ENCODE results near the gene PIP5K1B. TPM values are rescaled to one million over a fixed set of nuclear protein-coding genes. Genes with fewer than 3 reads are reported as not detected.

Gene PIP5K1B
- total and polyA plus RNA-seq, 2 of the 13 experiments (the other 11 are each of a cell fraction or from before 2014, with no cell fraction given): 15.8 to 17.5 TPM

- no peak for TF ChIP-seq ZNF530 (CRISPR knock-in tag; IDR thresholded peaks at IDR 0.05; ENCODE audit: low read depth)
- TF ChIP-seq KLF15 (CRISPR knock-in tag; IDR thresholded peaks at IDR 0.05; ENCODE audit: borderline replicate concordance): 0 out of 2 replicates have a peak, but pooled peaks have one; percentile 54
- TF ChIP-seq ZNF557 (CRISPR knock-in tag; IDR thresholded peaks at IDR 0.05): no peak
- no peak for TF ChIP-seq ZNF841 (CRISPR knock-in tag; IDR thresholded peaks at IDR 0.05; ENCODE audit: borderline replicate concordance)
- TF ChIP-seq FOXP4 (CRISPR knock-in tag; IDR thresholded peaks at IDR 0.05): no peak
- TF ChIP-seq HNF1A (IDR thresholded peaks at IDR 0.05; ENCODE audit: low read depth): no peak
- no peak for TF ChIP-seq HNF1A (CRISPR knock-in tag; IDR thresholded peaks at IDR 0.05; ENCODE audit: borderline replicate concordance)
- TF ChIP-seq FOXO1 (CRISPR knock-in tag; IDR thresholded peaks at IDR 0.05): no peak
- TF ChIP-seq HDAC2 (CRISPR knock-in tag; IDR thresholded peaks at IDR 0.05): 0 out of 2 replicates have a peak, but pooled peaks have one; percentile 23
- no peak for TF ChIP-seq HDAC6 (IDR thresholded peaks at IDR 0.05; ENCODE audit: low read depth, low read length)
- no peak; the same call in none of the 2 replicates for TF ChIP-seq ZSCAN25 (CRISPR knock-in tag; IDR thresholded peaks at IDR 0.05)
- TF ChIP-seq PBX2 (CRISPR knock-in tag; IDR thresholded peaks at IDR 0.05): no peak
- TF ChIP-seq ZFP36L1 (CRISPR knock-in tag; IDR thresholded peaks at IDR 0.05): no peak
- no peak for TF ChIP-seq ZC3H13 (CRISPR knock-in tag; IDR thresholded peaks at IDR 0.05)
- no peak for TF ChIP-seq TBP (CRISPR knock-in tag; IDR thresholded peaks at IDR 0.05)
- TF ChIP-seq TAF15 (IDR thresholded peaks at IDR 0.05; ENCODE audit: low read depth, low read length, poor library complexity, severe bottlenecking): no peak
- TF ChIP-seq ZNF552 (CRISPR knock-in tag; IDR thresholded peaks at IDR 0.05; ENCODE audit: borderline replicate concordance): no peak
- no peak for TF ChIP-seq ZNF260 (CRISPR knock-in tag; IDR thresholded peaks at IDR 0.05; ENCODE audit: borderline replicate concordance, low read depth)
- no peak for TF ChIP-seq SIN3B (IDR thresholded peaks at IDR 0.05; ENCODE audit: low read length)
- TF ChIP-seq TFAP4 (IDR thresholded peaks at IDR 0.05; ENCODE audit: borderline replicate concordance, low read depth): 0 out of 2 replicates have a peak, but pooled peaks have one; percentile 42
These were observed 707 bp downstream of the PIP5K1B start (continued) for GRCh38 chr9:68705531-68706362.
